ENCODE data around the gene VSTM2L. TPM values are rescaled to one million over a fixed set of nuclear protein-coding genes. Genes with fewer than 3 reads are reported as not detected.

Gene VSTM2L
- total RNA-seq, 1 donor from 2014 or later = 0.29 TPM

DNA sequence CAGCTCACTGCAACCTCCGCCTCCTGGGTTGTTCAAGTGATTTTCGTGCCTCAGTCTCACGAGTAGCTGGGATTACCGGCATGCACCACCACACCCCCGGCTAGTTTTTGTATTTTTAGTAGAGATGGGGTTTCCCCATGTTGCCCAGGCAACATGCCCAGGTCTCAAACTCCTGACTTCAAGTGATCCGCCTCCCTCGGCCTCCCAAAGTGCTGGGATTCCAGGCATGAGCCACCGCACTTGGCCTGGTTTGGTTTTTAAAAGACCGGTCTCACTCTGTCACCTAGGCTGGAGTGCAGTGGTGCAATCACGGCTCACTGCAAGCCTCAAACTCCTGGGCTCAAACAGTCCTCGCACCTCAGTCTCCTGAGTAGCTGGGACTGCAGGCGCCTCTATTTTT, 40.1 kb downstream of the VSTM2L start:
- Mint-ChIP-seq H3K4me3 (no peak overlapping the region), H3K27ac (no peak overlapping the region), H3K27me3 (ENCODE audit: insufficient read depth) (peaks cover 2% of the 10 kb centered on the region), H3K36me3 (ENCODE audit: low read depth) (no peaks in the 10 kb centered on the region), H3K4me1 (ENCODE audit: low read depth) (no peaks in the 10 kb centered on the region), H3K9me3 (no peaks in the 10 kb centered on the region)
- intact Hi-C loops (cut with micrococcal nuclease) = no loop called here
- no peak for DNase-seq (ENCODE audit: low spot score)

DNA sequence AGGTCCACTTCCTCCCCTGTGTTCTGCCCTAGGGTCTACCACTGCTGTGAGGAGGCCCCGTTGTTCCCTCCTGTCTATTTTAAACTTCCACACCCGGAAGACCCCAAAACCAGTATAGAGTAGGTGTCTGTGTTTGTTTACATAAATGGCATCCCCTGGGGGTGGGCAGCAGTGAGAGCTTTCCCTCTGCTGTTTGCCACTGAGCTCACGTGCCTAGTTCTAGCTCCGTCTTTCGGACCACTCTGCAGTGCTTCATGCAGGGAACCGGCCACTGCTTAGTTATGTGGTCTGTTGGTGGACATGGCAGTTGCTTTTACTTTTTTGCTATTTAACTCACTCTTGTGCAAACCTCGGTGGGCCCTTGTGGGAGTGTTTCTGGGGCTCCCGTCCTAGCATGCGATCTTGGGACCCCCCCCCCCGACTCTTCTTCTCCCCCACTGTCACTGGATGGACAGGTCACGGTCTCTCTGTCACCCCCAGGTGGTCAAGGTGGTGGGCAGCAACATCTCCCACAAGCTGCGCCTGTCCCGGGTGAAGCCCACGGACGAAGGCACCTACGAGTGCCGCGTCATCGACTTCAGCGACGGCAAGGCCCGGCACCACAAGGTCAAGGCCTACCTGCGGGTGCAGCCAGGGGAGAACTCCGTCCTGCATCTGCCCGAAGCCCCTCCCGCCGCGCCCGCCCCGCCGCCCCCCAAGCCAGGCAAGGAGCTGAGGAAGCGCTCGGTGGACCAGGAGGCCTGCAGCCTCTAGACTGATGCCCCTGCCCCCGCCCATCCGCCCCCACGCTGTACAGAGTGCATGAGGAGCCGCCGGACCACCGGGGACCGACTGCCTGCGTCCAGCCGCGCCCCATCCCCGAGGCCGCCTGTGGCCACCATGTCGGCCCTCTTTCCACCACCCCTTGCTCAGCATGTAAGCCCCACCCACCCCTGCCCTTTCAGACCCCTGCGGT, 40.9 kb downstream of the VSTM2L start:
- no peaks in the 10 kb centered on the region for H3K9me3 Mint-ChIP-seq
- no peaks in the 10 kb centered on the region for H3K36me3 Mint-ChIP-seq (ENCODE audit: low read depth)
- intact Hi-C loops (cut with micrococcal nuclease) = no loop called here
- H3K27ac Mint-ChIP-seq = no peak overlapping the region
- no peak overlapping the region for H3K4me3 Mint-ChIP-seq
- H3K27me3 Mint-ChIP-seq (ENCODE audit: insufficient read depth) = peaks cover 2% of the 10 kb centered on the region
- no peak for DNase-seq (ENCODE audit: low spot score)
- H3K4me1 Mint-ChIP-seq (ENCODE audit: low read depth) = no peaks in the 10 kb centered on the region

DNA sequence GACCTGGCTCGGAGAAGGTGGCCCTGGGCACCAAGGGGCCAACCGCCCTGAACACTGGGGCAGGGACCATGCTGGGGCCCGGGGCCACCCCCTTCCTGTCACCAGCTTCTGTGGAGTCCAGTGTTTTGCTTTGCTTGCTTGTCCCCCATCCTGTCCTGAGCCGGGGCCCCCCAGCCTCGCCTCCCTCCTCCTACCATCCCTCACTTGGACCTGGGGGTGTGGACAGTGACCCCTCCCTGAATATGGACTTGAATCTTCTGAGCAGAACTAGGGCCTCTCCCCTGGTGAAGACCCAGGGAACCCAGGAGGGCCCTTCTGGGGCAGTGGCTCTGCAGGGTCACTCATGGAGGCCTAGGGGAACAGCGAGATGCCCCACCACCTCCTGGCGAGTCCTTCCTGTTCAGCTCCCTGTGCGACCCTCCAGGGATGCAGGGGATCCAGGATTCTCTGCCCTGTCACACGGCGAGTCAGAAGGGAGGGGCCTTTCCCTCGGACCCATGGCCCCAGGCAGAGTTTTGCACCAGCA, 41.6 kb downstream of the VSTM2L start:
- DNase-seq (ENCODE audit: low spot score) = no peak
- Mint-ChIP-seq H3K9me3 (no peaks in the 10 kb centered on the region), H3K27ac (no peak overlapping the region), H3K27me3 (ENCODE audit: insufficient read depth) (peaks cover 2% of the 10 kb centered on the region), H3K36me3 (ENCODE audit: low read depth) (no peaks in the 10 kb centered on the region), H3K4me3 (no peak overlapping the region), H3K4me1 (ENCODE audit: low read depth) (no peaks in the 10 kb centered on the region)
- intact Hi-C loops (cut with micrococcal nuclease) = no loop called here

- no peak overlapping the region for H3K27ac Mint-ChIP-seq
- peaks cover 2% of the 10 kb centered on the region for H3K27me3 Mint-ChIP-seq (ENCODE audit: insufficient read depth)
- H3K9me3 Mint-ChIP-seq = no peaks in the 10 kb centered on the region
- DNase-seq (ENCODE audit: low spot score) = no peak
- intact Hi-C loops (cut with micrococcal nuclease) = no loop called here
- no peaks in the 10 kb centered on the region for H3K4me1 Mint-ChIP-seq (ENCODE audit: low read depth)
- no peak overlapping the region for H3K4me3 Mint-ChIP-seq
- no peaks in the 10 kb centered on the region for H3K36me3 Mint-ChIP-seq (ENCODE audit: low read depth)
These were observed 42.2 kb downstream of the VSTM2L start for GRCh38 chr20:37945091-37945547.

DNA sequence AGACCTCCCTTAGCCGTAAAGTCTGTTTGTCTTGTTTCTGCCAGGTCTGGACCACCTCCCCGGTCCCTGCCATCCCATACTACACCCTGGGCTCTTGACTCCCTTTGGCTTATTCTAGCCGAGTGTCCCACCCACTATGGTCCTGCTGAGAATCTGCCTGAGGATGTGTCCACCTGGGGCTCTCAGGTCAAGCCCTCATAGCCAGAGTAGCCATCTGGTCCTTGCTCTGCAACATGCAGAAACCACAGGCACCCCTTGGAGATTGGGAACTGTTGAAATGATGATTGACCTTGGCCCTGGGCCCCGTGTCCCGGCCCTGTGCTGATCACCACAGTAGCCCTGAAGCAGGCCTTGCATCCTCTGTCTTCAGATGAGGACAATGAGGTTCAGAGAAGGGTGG, 44.0 kb downstream of the VSTM2L start:
- intact Hi-C loops (cut with micrococcal nuclease) = no loop called here
- H3K27ac Mint-ChIP-seq = no peak overlapping the region
- no peaks in the 10 kb centered on the region for H3K36me3 Mint-ChIP-seq (ENCODE audit: low read depth)
- H3K4me3 Mint-ChIP-seq = no peak overlapping the region
- DNase-seq (ENCODE audit: low spot score) = no peak
- peaks cover 5% of the 10 kb centered on the region for H3K27me3 Mint-ChIP-seq (ENCODE audit: insufficient read depth)
- H3K9me3 Mint-ChIP-seq = no peaks in the 10 kb centered on the region
- H3K4me1 Mint-ChIP-seq (ENCODE audit: low read depth) = no peaks in the 10 kb centered on the region

DNA sequence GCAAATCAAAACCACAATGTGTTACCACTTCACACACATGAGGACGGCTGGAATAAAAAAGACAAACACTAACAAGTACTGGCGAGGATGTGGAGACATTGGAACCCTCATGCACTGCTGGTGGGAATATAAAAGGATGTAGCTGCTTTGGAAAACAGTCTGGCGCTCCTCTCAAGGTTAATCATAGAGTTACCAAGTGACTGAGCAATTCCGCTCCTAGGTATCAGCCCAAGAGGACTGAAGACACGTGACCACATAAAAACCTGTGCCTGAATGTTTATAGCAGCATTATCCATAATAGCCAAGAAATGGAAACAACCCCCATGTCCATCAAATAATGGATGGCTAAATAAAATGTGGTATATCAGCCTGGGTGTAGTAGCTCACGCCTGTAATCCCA, 45.0 kb downstream of the VSTM2L start:
- intact Hi-C loops (cut with micrococcal nuclease) = no loop called here
- Mint-ChIP-seq H3K27me3 (ENCODE audit: insufficient read depth) (peaks cover 5% of the 10 kb centered on the region), H3K4me1 (ENCODE audit: low read depth) (no peaks in the 10 kb centered on the region), H3K36me3 (ENCODE audit: low read depth) (no peaks in the 10 kb centered on the region), H3K9me3 (no peaks in the 10 kb centered on the region), H3K27ac (no peak overlapping the region), H3K4me3 (no peak overlapping the region)
- no peak for DNase-seq (ENCODE audit: low spot score)

GRCh38 chr20:37948956-37949355, 46.0 kb downstream of the VSTM2L start:
- H3K4me1 Mint-ChIP-seq (ENCODE audit: low read depth) = no peaks in the 10 kb centered on the region
- DNase-seq (ENCODE audit: low spot score) = no peak
- peaks cover 5% of the 10 kb centered on the region for H3K27me3 Mint-ChIP-seq (ENCODE audit: insufficient read depth)
- H3K9me3 Mint-ChIP-seq = no peaks in the 10 kb centered on the region
- no peaks in the 10 kb centered on the region for H3K36me3 Mint-ChIP-seq (ENCODE audit: low read depth)
- no peak overlapping the region for H3K4me3 Mint-ChIP-seq
- intact Hi-C loops (cut with micrococcal nuclease) = no loop called here
- H3K27ac Mint-ChIP-seq = no peak overlapping the region

DNA sequence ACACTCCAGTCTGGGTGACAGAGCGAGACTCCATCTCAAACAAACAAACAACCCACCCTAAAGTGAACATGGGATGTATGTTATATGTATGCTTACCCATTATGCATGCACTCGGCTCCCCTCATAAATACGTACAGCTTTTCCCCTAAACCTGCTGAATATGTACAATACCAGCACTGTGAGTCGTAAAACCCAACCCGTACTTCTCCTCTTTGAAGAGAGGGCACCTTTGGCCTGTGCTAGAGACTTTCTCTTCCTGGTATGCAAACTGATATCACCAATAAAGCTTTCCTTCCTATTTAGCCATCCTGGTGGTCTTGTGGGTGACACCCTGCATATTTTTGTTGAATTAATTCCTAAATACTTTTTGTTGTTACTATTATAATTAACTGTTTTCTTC, 51.3 kb downstream of the VSTM2L start:
- H3K27ac Mint-ChIP-seq = no peak overlapping the region
- DNase-seq (ENCODE audit: low spot score) = no peak
- no peaks in the 10 kb centered on the region for H3K4me1 Mint-ChIP-seq (ENCODE audit: low read depth)
- intact Hi-C loops (cut with micrococcal nuclease) = no loop called here
- peaks cover 20% of the 10 kb centered on the region for H3K27me3 Mint-ChIP-seq (ENCODE audit: insufficient read depth)
- H3K4me3 Mint-ChIP-seq = no peak overlapping the region
- no peaks in the 10 kb centered on the region for H3K9me3 Mint-ChIP-seq
- H3K36me3 Mint-ChIP-seq (ENCODE audit: low read depth) = no peaks in the 10 kb centered on the region

GRCh38 chr20:37954626-37955025, 51.7 kb downstream of the VSTM2L start:
- H3K36me3 Mint-ChIP-seq (ENCODE audit: low read depth) = no peaks in the 10 kb centered on the region
- H3K27ac Mint-ChIP-seq = no peak overlapping the region
- no peak overlapping the region for H3K4me3 Mint-ChIP-seq
- H3K27me3 Mint-ChIP-seq (ENCODE audit: insufficient read depth) = peaks cover 24% of the 10 kb centered on the region
- no peaks in the 10 kb centered on the region for H3K4me1 Mint-ChIP-seq (ENCODE audit: low read depth)
- H3K9me3 Mint-ChIP-seq = no peaks in the 10 kb centered on the region
- DNase-seq (ENCODE audit: low spot score) = no peak
- intact Hi-C loops (cut with micrococcal nuclease) = no loop called here

DNA sequence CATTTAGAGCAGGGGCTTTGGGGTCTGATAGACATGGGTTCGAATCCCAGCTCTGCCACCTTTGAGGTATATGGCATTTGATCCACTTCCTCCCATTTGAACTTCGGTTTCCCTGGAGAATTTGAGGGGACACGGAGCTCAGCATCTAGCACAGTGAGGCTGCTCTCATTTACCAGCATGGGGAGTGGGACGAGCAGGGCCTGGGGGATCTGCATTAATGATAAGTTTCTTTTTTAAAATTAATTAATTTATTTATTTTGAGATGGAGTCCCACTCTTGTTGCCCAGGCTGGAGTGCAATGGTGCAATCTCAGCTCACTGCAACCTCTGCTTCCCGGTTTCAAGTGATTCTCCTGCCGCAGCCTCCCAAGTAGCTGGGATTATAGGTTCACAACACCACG, 52.6 kb downstream of the VSTM2L start:
- Mint-ChIP-seq H3K4me3 (no peak overlapping the region), H3K36me3 (ENCODE audit: low read depth) (no peaks in the 10 kb centered on the region), H3K4me1 (ENCODE audit: low read depth) (no peaks in the 10 kb centered on the region), H3K9me3 (no peaks in the 10 kb centered on the region), H3K27ac (no peak overlapping the region), H3K27me3 (ENCODE audit: insufficient read depth) (peaks cover 29% of the 10 kb centered on the region)
- intact Hi-C loops (cut with micrococcal nuclease) = no loop called here
- DNase-seq (ENCODE audit: low spot score) = no peak

GRCh38 chr20:37956107-37956585, 53.2 kb downstream of the VSTM2L start:
- Mint-ChIP-seq H3K27me3 (ENCODE audit: insufficient read depth) (peaks cover 27% of the 10 kb centered on the region), H3K4me1 (ENCODE audit: low read depth) (no peaks in the 10 kb centered on the region), H3K36me3 (ENCODE audit: low read depth) (no peaks in the 10 kb centered on the region), H3K27ac (no peak overlapping the region), H3K9me3 (no peaks in the 10 kb centered on the region), H3K4me3 (no peak overlapping the region)
- no peak for DNase-seq (ENCODE audit: low spot score)
- intact Hi-C loops (cut with micrococcal nuclease) = no loop called here

DNA sequence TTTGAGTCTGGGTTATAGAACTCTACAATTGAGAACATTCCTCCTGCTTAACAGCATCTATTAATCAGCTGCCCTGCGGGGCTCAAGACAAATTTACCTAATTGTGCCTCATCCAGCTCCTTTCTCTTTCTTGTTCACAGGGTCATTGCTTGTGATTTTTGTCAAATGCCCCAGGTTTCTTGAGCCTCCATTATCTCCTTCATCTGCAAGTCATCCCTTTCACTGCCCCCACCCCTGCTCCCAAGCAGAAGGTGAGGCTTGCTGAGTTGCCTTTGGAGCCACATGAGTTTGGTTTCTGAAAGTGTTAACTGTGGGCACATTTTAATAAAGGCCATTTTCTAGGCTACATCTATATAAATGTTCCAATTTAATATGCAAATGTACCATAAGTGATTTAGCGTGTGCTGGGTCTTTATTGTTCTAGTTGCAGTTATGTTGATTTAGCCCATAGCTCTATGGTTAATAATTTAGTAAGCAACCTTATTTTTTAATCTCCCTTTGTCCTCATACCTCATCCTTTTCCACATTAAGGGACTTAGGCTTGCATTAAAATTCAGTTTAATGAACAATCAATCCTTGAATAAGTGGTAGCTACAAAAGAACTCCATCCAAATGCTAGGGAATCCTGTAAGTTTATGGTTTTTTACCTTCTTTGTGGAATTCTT, 56.1 kb downstream of the VSTM2L start:
- no peak for DNase-seq (ENCODE audit: low spot score)

GRCh38 chr20:37961066-37961465, 58.1 kb downstream of the VSTM2L start:
- peaks cover 31% of the 10 kb centered on the region for H3K27me3 Mint-ChIP-seq (ENCODE audit: insufficient read depth)

More for the DNA sequence above, 56.1 kb downstream of the VSTM2L start:
- no peaks in the 10 kb centered on the region for H3K9me3 Mint-ChIP-seq
- intact Hi-C loops (cut with micrococcal nuclease) = no loop called here
- no peak overlapping the region for H3K27ac Mint-ChIP-seq
- H3K4me1 Mint-ChIP-seq (ENCODE audit: low read depth) = no peaks in the 10 kb centered on the region
- no peak overlapping the region for H3K4me3 Mint-ChIP-seq
- H3K27me3 Mint-ChIP-seq (ENCODE audit: insufficient read depth) = peaks cover 27% of the 10 kb centered on the region
- no peaks in the 10 kb centered on the region for H3K36me3 Mint-ChIP-seq (ENCODE audit: low read depth)

More at GRCh38 chr20:37961066-37961465, 58.1 kb downstream of the VSTM2L start:
- H3K36me3 Mint-ChIP-seq (ENCODE audit: low read depth) = no peaks in the 10 kb centered on the region
- H3K9me3 Mint-ChIP-seq = peaks cover under 1% of the 10 kb centered on the region
- no peak overlapping the region for H3K27ac Mint-ChIP-seq
- DNase-seq (ENCODE audit: low spot score) = no peak
- H3K4me1 Mint-ChIP-seq (ENCODE audit: low read depth) = no peaks in the 10 kb centered on the region
- intact Hi-C loops (cut with micrococcal nuclease) = no loop called here
- H3K4me3 Mint-ChIP-seq = no peak overlapping the region

All from activated T-helper 1 cell treated with anti-CD3 and anti-CD28 coated beads, Interleukin-12 subunit alpha, Interleukin-12 subunit beta, Interleukin-2, Interleukin-4 antibody, amounts not matched to agents 30 ng/mL and 10 ng/mL and 1 ng/mL, durations not matched to agents 14 hours and 24 hours and 36 hours (primary cell).